Stimulated activated effector memory CD8-positive, alpha-beta T cell treated with anti-CD3 and anti-CD28 coated beads, Interleukin-12 subunit alpha, Interleukin-12 subunit beta, amount 100 ng/mL, for 72 hours (primary cell): Measurements from ENCODE around the gene GALK2.
"Not testable (repeated sequence)": the region's sequence is repeated elsewhere in the genome, so short reads cannot be mapped to it uniquely, and the experiment has no call there.

ENCODE experiments used
- ATAC-seq: fragments of 150-1000 bp; cut with Tn5 transposase; 2 replicates; pipeline ENCODE4 v1.10.0; 2021
- DNase-seq, 2 donors: peaks; one replicate each; pipeline ENCODE4 v3.0.0; 2021 to 2022; ENCODE audit warnings: low spot score in 2 of 2
- H3K27ac Mint-ChIP-seq: one replicate; pipeline ENCODE4 v1.8.0; 2022; ENCODE audit warnings: mild to moderate bottlenecking, mixed read lengths
- H3K36me3 Mint-ChIP-seq: one replicate; pipeline ENCODE4 v1.8.0; 2022; ENCODE audit warnings: mild to moderate bottlenecking, mixed read lengths
- H3K4me1 Mint-ChIP-seq: one replicate; pipeline ENCODE4 v1.8.0; 2022; ENCODE audit warnings: mixed read lengths
- H3K4me3 Mint-ChIP-seq: one replicate; pipeline ENCODE4 v1.8.0; 2022; ENCODE audit warnings: mild to moderate bottlenecking, mixed read lengths
- H3K9me3 Mint-ChIP-seq: one replicate; pipeline ENCODE4 v1.8.0; 2022; ENCODE audit warnings: mixed read lengths

GALK2 gene

GRCh38 chr15:49152552-49153312 is 17.3 kb upstream of the GALK2 start:
- Mint-ChIP-seq H3K27ac (no peak overlapping the region), H3K9me3 (no peaks in the 10 kb centered on the region), H3K4me1 (peaks cover 35% of the 10 kb centered on the region), H3K4me3 (peak overlapping the region; percentile 99), H3K36me3 (peaks cover 49% of the 10 kb centered on the region)
- no peak for DNase-seq
- ATAC-seq = no peak

- DNase-seq = no peak
- no peaks in the 10 kb centered on the region for H3K9me3 Mint-ChIP-seq
- peak overlapping the region; percentile 100 for H3K27ac Mint-ChIP-seq
- peak overlapping the region; percentile 99 for H3K4me3 Mint-ChIP-seq
- H3K36me3 Mint-ChIP-seq = peaks cover 39% of the 10 kb centered on the region
- no peak for ATAC-seq
- peaks cover 20% of the 10 kb centered on the region for H3K4me1 Mint-ChIP-seq
Observed at GRCh38 chr15:49154359-49154758, 15.7 kb upstream of the GALK2 start.

GRCh38 chr15:49154799-49155109 is 15.3 kb upstream of the GALK2 start:
- Mint-ChIP-seq H3K4me3 (peak overlapping the region; percentile 99), H3K9me3 (no peaks in the 10 kb centered on the region), H3K27ac (peak overlapping the region; percentile 100), H3K4me1 (peaks cover 19% of the 10 kb centered on the region), H3K36me3 (peaks cover 35% of the 10 kb centered on the region)
- no peak for DNase-seq
- no peak for ATAC-seq

GRCh38 chr15:49155110-49155833 is 14.8 kb upstream of the GALK2 start, which contains the start of gene COPS2:
Gene COPS2 (minus strand): TSS chr15:49155599. CDS start chr15:49155578, 21 bp downstream.
- peaks cover 31% of the 10 kb centered on the region for H3K36me3 Mint-ChIP-seq
- H3K9me3 Mint-ChIP-seq = no peaks in the 10 kb centered on the region
- DNase-seq = peak; percentile 85 to 98
- peak within 1 kb of the TSS; percentile 100 for H3K27ac Mint-ChIP-seq
- peak; percentile 98 for ATAC-seq
- H3K4me3 Mint-ChIP-seq = peak within 1 kb of the TSS; percentile 99
- H3K4me1 Mint-ChIP-seq = peaks cover 19% of the 10 kb centered on the region

- Mint-ChIP-seq H3K4me3 (peak overlapping the region; percentile 99), H3K9me3 (no peaks in the 10 kb centered on the region), H3K36me3 (peaks cover 23% of the 10 kb centered on the region), H3K4me1 (peaks cover 19% of the 10 kb centered on the region), H3K27ac (peak overlapping the region; percentile 100)
- no peak for DNase-seq
- ATAC-seq = no peak
Observed at GRCh38 chr15:49155834-49156627, 14.0 kb upstream of the GALK2 start.

- no peak for ATAC-seq
- no peaks in the 10 kb centered on the region for H3K4me1 Mint-ChIP-seq
Observed at GRCh38 chr15:49163678-49164077, 6.4 kb upstream of the GALK2 start.

GRCh38 chr15:49164865-49165264 is 5.2 kb upstream of the GALK2 start:
- Mint-ChIP-seq H3K4me1 (peaks cover 7% of the 10 kb centered on the region), H3K27ac (no peak overlapping the region), H3K9me3 (no peaks in the 10 kb centered on the region), H3K4me3 (no peak overlapping the region), H3K36me3 (peaks cover 7% of the 10 kb centered on the region)
- DNase-seq (no peak), ATAC-seq (no peak)

More at GRCh38 chr15:49163678-49164077, 6.4 kb upstream of the GALK2 start:
- no peak for DNase-seq
- Mint-ChIP-seq H3K4me3 (no peak overlapping the region), H3K9me3 (no peaks in the 10 kb centered on the region), H3K27ac (no peak overlapping the region), H3K36me3 (peaks cover 7% of the 10 kb centered on the region)

- H3K4me3 Mint-ChIP-seq = no peak overlapping the region
- peaks cover 6% of the 10 kb centered on the region for H3K36me3 Mint-ChIP-seq
- no peak for DNase-seq
- no peak overlapping the region for H3K27ac Mint-ChIP-seq
- peaks cover 26% of the 10 kb centered on the region for H3K4me1 Mint-ChIP-seq
- no peak for ATAC-seq
- H3K9me3 Mint-ChIP-seq = no peaks in the 10 kb centered on the region
Observed at GRCh38 chr15:49168016-49168415, 2.0 kb upstream of the GALK2 start.

GRCh38 chr15:49171790-49172189 is 1.7 kb downstream of the GALK2 start:
- no peak overlapping the region for H3K27ac Mint-ChIP-seq
- no peak for DNase-seq
- no peak for ATAC-seq
- peaks cover 6% of the 10 kb centered on the region for H3K36me3 Mint-ChIP-seq
- peak overlapping the region; percentile 96 for H3K4me3 Mint-ChIP-seq
- H3K4me1 Mint-ChIP-seq = peaks cover 40% of the 10 kb centered on the region
- no peaks in the 10 kb centered on the region for H3K9me3 Mint-ChIP-seq

- Mint-ChIP-seq H3K36me3 (peaks cover 10% of the 10 kb centered on the region), H3K27ac (no peak overlapping the region), H3K4me1 (peaks cover 33% of the 10 kb centered on the region), H3K4me3 (no peak overlapping the region), H3K9me3 (no peaks in the 10 kb centered on the region)
- no peak for DNase-seq
- ATAC-seq = no peak
Observed at GRCh38 chr15:49174902-49175301, 4.9 kb downstream of the GALK2 start.

- ATAC-seq, H3K9me3 Mint-ChIP-seq, DNase-seq, H3K4me3 Mint-ChIP-seq, H3K27ac Mint-ChIP-seq, H3K36me3 Mint-ChIP-seq: not testable (repeated sequence)
- peaks cover 30% of the 10 kb centered on the region for H3K4me1 Mint-ChIP-seq
Observed at GRCh38 chr15:49175582-49176397, 5.7 kb downstream of the GALK2 start.

- ATAC-seq (no peak), DNase-seq (no peak)
- Mint-ChIP-seq H3K27ac (no peak overlapping the region), H3K9me3 (no peaks in the 10 kb centered on the region), H3K36me3 (peaks cover 4% of the 10 kb centered on the region), H3K4me1 (peaks cover 12% of the 10 kb centered on the region), H3K4me3 (no peak overlapping the region)
Observed at GRCh38 chr15:49178497-49178896, 8.4 kb downstream of the GALK2 start.

- H3K36me3 Mint-ChIP-seq = peaks cover 4% of the 10 kb centered on the region
- no peak overlapping the region for H3K4me3 Mint-ChIP-seq
- H3K9me3 Mint-ChIP-seq = no peaks in the 10 kb centered on the region
- DNase-seq (no peak), ATAC-seq (no peak)
- peaks cover 19% of the 10 kb centered on the region for H3K4me1 Mint-ChIP-seq
- no peak overlapping the region for H3K27ac Mint-ChIP-seq
Observed at GRCh38 chr15:49179433-49180190, 9.6 kb downstream of the GALK2 start.

GRCh38 chr15:49182128-49182527 is 12.1 kb downstream of the GALK2 start:
- Mint-ChIP-seq H3K4me1 (peaks cover 31% of the 10 kb centered on the region), H3K9me3 (no peaks in the 10 kb centered on the region), H3K27ac (no peak overlapping the region), H3K4me3 (no peak overlapping the region), H3K36me3 (peaks cover 10% of the 10 kb centered on the region)
- ATAC-seq (no peak), DNase-seq (no peak)
